Nucleus accumbens (tissue), 56 donors: ENCODE data around the gene GDF9.

Source experiments
- DNase-seq, 56 donors: peaks; one replicate each; lab custom pipeline; 2025; lab: John Stamatoyannopoulos, UW

The GDF9 gene

GRCh38 chr5:132866342-132867045 is at the start of gene GDF9, which contains the start of gene UQCRQ:
GDF9 (minus strand) TSS chr5:132866469; CDS start chr5:132864533, 1,936 bp downstream.
UQCRQ (plus strand) TSS chr5:132866642; CDS start chr5:132866882, 240 bp downstream.
- peak; percentile 83 to 99 (median 97) for DNase-seq

GRCh38 chr5:132915681-132916080 is 49.4 kb upstream of the GDF9 start:
- DNase-seq: no peak

- no peak for DNase-seq
These were observed 43.4 kb upstream of the GDF9 start for GRCh38 chr5:132909702-132910101.

- no peak for DNase-seq
These were observed 40.9 kb upstream of the GDF9 start for GRCh38 chr5:132907161-132907560.

- DNase-seq: no peak
These were observed 39.7 kb upstream of the GDF9 start for GRCh38 chr5:132905938-132906337.

GRCh38 chr5:132901730-132902129 is 35.5 kb upstream of the GDF9 start:
- no peak for DNase-seq

- no peak for DNase-seq
These were observed 34.8 kb upstream of the GDF9 start for GRCh38 chr5:132901036-132901435.

GRCh38 chr5:132898094-132898493 is 31.8 kb upstream of the GDF9 start:
- no peak for DNase-seq

- no peak for DNase-seq
These were observed 30.4 kb upstream of the GDF9 start for GRCh38 chr5:132896685-132897084.

GRCh38 chr5:132895719-132896305 is 29.5 kb upstream of the GDF9 start:
- no peak for DNase-seq

- no peak for DNase-seq
These were observed 24.5 kb upstream of the GDF9 start for GRCh38 chr5:132890817-132891216.

- no peak for DNase-seq
These were observed 23.2 kb upstream of the GDF9 start for GRCh38 chr5:132889501-132889900.

GRCh38 chr5:132887283-132887682 is 21.0 kb upstream of the GDF9 start:
- DNase-seq: no peak

- DNase-seq: peak in 3 of 56 donors; percentile 5 to 18 (median 9)
These were observed 20.0 kb upstream of the GDF9 start for GRCh38 chr5:132886064-132886823.

GRCh38 chr5:132884548-132884947 is 18.3 kb upstream of the GDF9 start:
- DNase-seq: no peak

GRCh38 chr5:132883261-132883834 is 17.1 kb upstream of the GDF9 start:
- DNase-seq: peak in 36 of 56 donors; percentile 6 to 72 (median 32)

- peak in 13 of 56 donors; percentile 7 to 28 (median 10) for DNase-seq
These were observed 11.7 kb upstream of the GDF9 start for GRCh38 chr5:132877938-132878337.

- no peak for DNase-seq
These were observed 11.2 kb upstream of the GDF9 start for GRCh38 chr5:132877466-132877865.

GRCh38 chr5:132876020-132876759 is 9.9 kb upstream of the GDF9 start:
- DNase-seq: no peak

GRCh38 chr5:132873930-132874271 is 7.6 kb upstream of the GDF9 start:
- DNase-seq: no peak
